ENCODE data around the gene FER. TPM values are rescaled to one million over a fixed set of nuclear protein-coding genes. Genes with fewer than 3 reads are reported as not detected.

FER gene
- total RNA-seq, 2 donors from 2014 or later: 9.5 to 9.9 TPM

DNA sequence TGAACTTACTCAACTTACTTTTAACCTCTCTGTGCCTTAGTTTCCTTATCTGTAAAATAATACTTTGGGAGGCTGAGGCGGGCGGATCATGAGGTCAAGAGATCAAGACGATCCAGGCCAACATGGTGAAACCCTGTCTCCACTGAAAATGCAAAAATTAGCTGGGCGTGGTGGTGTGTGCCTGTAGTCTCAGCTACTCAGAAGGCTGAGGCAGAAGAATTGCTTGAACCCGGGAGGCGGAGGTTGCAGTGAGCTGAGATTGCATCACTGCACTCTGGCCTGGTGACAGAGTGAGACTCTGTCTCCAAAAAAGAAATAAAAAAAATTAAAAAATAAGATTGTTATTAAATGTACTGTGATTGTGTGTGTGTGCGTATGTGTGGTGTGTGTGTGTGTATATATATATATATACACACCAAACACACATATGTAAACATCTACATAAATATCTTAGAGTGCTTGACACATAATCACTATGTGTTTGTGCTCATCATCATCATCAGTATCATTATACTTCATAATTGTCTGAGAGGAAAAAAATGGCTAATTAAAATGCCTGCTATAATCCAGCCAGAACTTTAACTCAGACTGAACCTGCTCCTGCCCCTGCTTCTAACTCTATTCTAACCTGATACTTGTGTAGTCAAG, 312.8 kb downstream of the FER start:
- no peaks in the 10 kb centered on the region for H3K4me1 Mint-ChIP-seq
- H3K9me3 Mint-ChIP-seq: no peaks in the 10 kb centered on the region
- no peak for ATAC-seq (replicated peaks)
- no peak overlapping the region for H3K27ac Mint-ChIP-seq
- H3K36me3 Mint-ChIP-seq (ENCODE audit: low read depth): no peaks in the 10 kb centered on the region
- no peaks in the 10 kb centered on the region for H3K27me3 Mint-ChIP-seq
- H3K4me3 Mint-ChIP-seq: no peak overlapping the region

DNA sequence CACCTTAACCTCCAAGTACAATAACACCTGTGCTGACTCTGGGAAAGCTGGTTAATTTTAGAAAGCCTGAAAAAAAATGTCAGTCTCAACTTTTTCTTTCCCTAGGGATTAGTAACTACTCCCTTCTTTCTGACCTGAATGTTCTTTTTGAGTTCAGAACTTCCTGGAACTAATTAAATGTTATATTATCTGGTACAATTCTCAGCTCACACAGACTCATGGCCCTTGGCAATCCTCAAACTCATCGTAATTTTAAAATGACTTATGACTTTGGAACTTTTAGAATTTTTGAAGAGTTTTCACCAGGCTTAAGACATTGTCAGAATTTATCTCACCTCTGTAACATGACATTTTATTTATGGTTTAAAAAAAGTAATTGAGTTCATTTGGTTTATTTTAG, 315.0 kb downstream of the FER start:
- H3K27me3 Mint-ChIP-seq: no peaks in the 10 kb centered on the region
- no peaks in the 10 kb centered on the region for H3K36me3 Mint-ChIP-seq (ENCODE audit: low read depth)
- H3K4me3 Mint-ChIP-seq: no peak overlapping the region
- H3K27ac Mint-ChIP-seq: no peak overlapping the region
- H3K9me3 Mint-ChIP-seq: no peaks in the 10 kb centered on the region
- H3K4me1 Mint-ChIP-seq: no peaks in the 10 kb centered on the region
- no peak for ATAC-seq (replicated peaks)

DNA sequence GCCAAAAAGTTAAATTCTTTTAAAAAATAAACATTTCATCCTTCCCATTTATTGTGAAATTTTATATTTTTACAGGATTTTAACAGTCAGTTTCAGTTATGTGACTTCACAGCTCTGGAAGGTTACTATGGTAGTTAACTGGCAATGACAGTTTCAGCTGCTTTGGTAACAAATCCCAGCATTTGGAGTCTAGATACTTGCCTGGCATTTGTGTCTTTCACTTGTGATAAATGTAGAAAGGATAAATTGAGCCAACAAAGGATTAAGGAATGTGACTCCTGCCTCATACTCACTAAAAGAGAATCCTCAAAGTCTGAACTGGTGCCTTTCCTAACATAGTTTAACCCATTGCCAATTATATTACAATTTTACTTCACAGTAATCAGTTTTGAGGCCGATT, 315.5 kb downstream of the FER start:
- no peak for ATAC-seq (replicated peaks)
- no peak overlapping the region for H3K4me3 Mint-ChIP-seq
- H3K27ac Mint-ChIP-seq: no peak overlapping the region
- H3K9me3 Mint-ChIP-seq: no peaks in the 10 kb centered on the region
- H3K27me3 Mint-ChIP-seq: no peaks in the 10 kb centered on the region
- H3K4me1 Mint-ChIP-seq: no peaks in the 10 kb centered on the region
- H3K36me3 Mint-ChIP-seq (ENCODE audit: low read depth): no peaks in the 10 kb centered on the region

DNA sequence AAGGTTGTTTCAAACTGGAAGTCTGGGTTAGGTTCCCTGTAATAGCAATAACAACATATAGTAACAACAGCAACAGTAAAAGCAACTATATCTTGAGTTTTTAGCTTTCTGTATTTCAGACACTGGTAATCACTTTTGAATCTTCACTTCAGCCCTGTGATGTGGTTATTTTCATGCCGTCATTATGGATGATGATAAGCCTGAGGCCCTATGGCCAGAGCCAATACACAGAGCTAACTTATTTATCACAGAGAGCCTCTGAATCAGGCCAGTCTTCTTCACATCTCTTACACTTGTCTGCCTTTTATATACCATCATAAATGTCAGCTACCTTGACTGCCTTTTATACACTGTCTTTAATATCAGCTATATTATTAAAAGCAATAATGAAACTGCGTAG, 329.0 kb downstream of the FER start:
- H3K36me3 Mint-ChIP-seq (ENCODE audit: low read depth): no peaks in the 10 kb centered on the region
- H3K27ac Mint-ChIP-seq: no peak overlapping the region
- H3K4me1 Mint-ChIP-seq: no peaks in the 10 kb centered on the region
- no peak overlapping the region for H3K4me3 Mint-ChIP-seq
- no peaks in the 10 kb centered on the region for H3K9me3 Mint-ChIP-seq
- no peak for ATAC-seq (replicated peaks)
- H3K27me3 Mint-ChIP-seq: no peaks in the 10 kb centered on the region

DNA sequence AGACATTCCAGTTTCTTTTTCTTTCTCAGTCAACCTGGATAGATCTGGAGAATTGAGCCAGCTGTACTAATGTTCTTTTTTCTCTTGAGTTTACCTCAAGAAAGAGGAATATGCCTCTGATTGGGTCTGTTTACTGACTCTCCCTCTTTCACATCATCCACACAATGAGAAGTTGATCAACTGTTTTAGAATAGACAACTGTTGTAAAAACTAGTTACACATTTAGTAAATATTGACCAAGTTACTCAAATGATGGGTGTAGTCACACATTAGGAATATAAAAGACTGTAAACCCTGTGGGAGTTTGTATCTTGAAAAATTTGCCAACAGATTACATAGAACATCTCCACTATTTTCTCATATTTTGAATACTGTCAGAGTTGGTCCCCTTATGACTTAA, 330.8 kb downstream of the FER start:
- Mint-ChIP-seq H3K4me3 (no peak overlapping the region), H3K27me3 (no peaks in the 10 kb centered on the region), H3K36me3 (ENCODE audit: low read depth) (no peaks in the 10 kb centered on the region), H3K27ac (no peak overlapping the region), H3K9me3 (no peaks in the 10 kb centered on the region), H3K4me1 (no peaks in the 10 kb centered on the region)
- ATAC-seq (replicated peaks): no peak

DNA sequence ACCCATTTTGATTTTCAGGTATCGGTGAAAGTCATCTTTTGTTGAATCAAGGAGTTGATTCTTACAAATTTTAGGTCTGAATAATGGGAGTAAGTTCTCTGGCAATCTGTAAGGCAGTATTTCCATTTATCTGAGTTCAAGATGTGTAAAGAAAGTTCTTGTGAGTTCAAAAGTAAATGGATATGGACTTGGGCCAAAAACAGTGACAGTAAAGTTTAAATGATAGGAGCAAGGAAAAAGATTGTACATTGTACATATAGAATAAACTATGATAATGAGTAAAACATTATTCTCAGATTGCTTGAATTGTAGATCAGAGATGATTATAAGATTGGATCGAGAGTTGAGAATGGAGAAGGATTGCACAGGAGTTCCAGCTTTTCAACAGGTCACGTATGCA, 332.8 kb downstream of the FER start:
- ATAC-seq (replicated peaks): no peak
- no peaks in the 10 kb centered on the region for H3K9me3 Mint-ChIP-seq
- no peak overlapping the region for H3K4me3 Mint-ChIP-seq
- no peaks in the 10 kb centered on the region for H3K4me1 Mint-ChIP-seq
- no peaks in the 10 kb centered on the region for H3K27me3 Mint-ChIP-seq
- no peak overlapping the region for H3K27ac Mint-ChIP-seq
- H3K36me3 Mint-ChIP-seq (ENCODE audit: low read depth): no peaks in the 10 kb centered on the region

DNA sequence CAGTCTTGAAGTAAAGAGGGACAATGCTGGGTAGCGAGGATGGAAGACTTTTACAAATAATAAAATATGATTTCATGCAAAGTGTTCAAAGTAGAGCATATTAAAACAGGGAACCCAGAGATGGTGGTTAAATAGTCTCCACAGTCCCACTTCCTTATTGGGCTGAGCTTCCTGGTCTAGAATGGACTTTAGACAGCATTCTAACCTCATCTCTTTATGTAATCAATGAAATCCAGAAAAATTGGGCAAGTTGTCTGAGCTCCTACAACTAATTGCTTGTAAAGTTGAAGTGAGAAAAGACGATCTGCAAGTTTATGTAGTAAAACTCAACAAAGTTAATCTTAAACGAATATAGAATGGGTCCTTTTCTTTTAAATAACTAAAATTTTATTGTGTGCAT, 333.2 kb downstream of the FER start:
- H3K27ac Mint-ChIP-seq: no peak overlapping the region
- no peak for ATAC-seq (replicated peaks)
- H3K27me3 Mint-ChIP-seq: no peaks in the 10 kb centered on the region

DNA sequence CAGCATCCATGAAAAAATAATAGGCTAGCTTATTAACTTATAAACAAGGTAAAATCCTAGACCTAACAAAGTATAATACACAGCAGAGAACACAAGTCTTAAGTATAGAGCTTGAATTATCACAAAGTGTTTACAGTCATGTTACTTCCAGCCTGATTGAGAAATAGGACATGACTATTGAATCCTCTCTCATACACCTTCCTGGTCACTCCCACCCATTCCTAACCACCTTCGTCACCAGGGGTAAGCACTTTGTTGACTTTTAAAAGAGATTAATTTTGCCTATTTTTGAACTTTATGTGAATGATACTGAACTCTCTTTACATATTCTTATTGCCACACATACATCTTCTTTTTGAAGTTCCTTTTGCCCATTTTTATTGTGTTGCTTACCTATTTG, 336.2 kb downstream of the FER start:
- no peaks in the 10 kb centered on the region for H3K36me3 Mint-ChIP-seq (ENCODE audit: low read depth)
- H3K4me1 Mint-ChIP-seq: no peaks in the 10 kb centered on the region
- no peak for ATAC-seq (replicated peaks)
- no peaks in the 10 kb centered on the region for H3K9me3 Mint-ChIP-seq
- H3K27ac Mint-ChIP-seq: no peak overlapping the region
- H3K27me3 Mint-ChIP-seq: no peaks in the 10 kb centered on the region
- no peak overlapping the region for H3K4me3 Mint-ChIP-seq

More for the DNA sequence above, 333.2 kb downstream of the FER start:
- Mint-ChIP-seq H3K36me3 (ENCODE audit: low read depth) (no peaks in the 10 kb centered on the region), H3K9me3 (no peaks in the 10 kb centered on the region), H3K4me3 (no peak overlapping the region), H3K4me1 (no peaks in the 10 kb centered on the region)

DNA sequence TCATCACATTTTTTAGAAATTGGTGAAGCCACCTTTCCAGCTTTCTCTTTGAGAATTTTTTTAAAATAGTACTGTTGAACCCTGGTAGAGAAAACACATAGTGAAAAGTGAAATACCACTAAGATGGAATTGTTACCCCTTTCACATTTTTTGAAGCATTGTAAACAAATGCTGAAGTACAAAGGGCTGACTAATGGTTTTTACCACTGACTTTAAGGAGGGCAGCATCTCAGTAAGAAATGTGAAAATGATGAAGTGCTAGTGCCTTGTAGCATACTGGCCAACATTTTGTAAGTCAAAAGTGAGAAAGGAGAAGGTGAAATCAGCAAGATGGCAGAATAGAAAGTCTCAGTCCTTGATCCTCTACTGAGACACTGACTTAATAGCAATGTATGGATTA, 341.5 kb downstream of the FER start:
- Mint-ChIP-seq H3K27ac (no peak overlapping the region), H3K4me1 (no peaks in the 10 kb centered on the region), H3K27me3 (no peaks in the 10 kb centered on the region), H3K36me3 (ENCODE audit: low read depth) (no peaks in the 10 kb centered on the region), H3K4me3 (no peak overlapping the region), H3K9me3 (no peaks in the 10 kb centered on the region)
- no peak for ATAC-seq (replicated peaks)

DNA sequence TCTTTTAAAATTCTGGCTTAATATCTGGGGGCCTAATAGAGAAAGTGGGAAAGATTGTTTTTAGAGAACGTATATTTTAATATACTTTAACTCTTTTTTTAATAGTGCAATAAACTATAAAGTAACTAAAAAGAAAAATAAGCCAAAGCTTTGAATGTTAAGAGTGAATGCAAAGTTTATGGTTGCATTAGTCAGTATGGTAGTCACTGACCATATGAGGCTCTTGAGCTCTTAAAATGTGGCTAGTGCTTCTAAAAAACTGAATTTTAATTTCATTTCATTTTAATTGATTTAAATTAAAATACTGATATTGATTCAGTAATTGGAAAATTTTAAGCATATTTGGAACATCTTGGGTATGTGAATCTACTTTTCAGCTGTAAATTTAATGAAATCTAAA, 351.4 kb downstream of the FER start:
- Mint-ChIP-seq H3K9me3 (no peaks in the 10 kb centered on the region), H3K27ac (no peak overlapping the region)

DNA sequence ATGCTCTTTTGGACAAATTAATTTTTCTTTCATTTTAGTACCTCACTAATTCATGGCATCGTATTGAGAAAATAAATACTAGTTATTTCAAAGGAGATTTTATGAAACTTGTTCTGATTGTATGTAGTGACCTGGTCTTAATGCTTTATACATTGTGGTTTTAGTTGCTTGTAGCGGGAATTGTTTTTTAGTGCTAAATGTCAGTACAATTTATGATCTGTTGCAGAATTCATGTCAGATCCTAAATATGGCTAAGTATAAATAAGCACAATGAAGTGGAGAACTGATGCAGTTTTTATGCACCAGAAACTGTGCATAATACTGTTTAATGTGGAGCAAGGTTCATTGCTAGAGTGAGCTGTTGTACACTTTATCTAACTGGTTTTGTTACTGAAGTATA, 353.3 kb downstream of the FER start:
- Mint-ChIP-seq H3K4me1 (no peaks in the 10 kb centered on the region), H3K9me3 (no peaks in the 10 kb centered on the region), H3K4me3 (no peak overlapping the region), H3K27me3 (no peaks in the 10 kb centered on the region), H3K27ac (no peak overlapping the region), H3K36me3 (ENCODE audit: low read depth) (no peaks in the 10 kb centered on the region)
- no peak for ATAC-seq (replicated peaks)

More for the DNA sequence above, 351.4 kb downstream of the FER start:
- H3K4me1 Mint-ChIP-seq: no peaks in the 10 kb centered on the region
- ATAC-seq (replicated peaks): no peak
- H3K27me3 Mint-ChIP-seq: no peaks in the 10 kb centered on the region
- no peaks in the 10 kb centered on the region for H3K36me3 Mint-ChIP-seq (ENCODE audit: low read depth)
- H3K4me3 Mint-ChIP-seq: no peak overlapping the region

DNA sequence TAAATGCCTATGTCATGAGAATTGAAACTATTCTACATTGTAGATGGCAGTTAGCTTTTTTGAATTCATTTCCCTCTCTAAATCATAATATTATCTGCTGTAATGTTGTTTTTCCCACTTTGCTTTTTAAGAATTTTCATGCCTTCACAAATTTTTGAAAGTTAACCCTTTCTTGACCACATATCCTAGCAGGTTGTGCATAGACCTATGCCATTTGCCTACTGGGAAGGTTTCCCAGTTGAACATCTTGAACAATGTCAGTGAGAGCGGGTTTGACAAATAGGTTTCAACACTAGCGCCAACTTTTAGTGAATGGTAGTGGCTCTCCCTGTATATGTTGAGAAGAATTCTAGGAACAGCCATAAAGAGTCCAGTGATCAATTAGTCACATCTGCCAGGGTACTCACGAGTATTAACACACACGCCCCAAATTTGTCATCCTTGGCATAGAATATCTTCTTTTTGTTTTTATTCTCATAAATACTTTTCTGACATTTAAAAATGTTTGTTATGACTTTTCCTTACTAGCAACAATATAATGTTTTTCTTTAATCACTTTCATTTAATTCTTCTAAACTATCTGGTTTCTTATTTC, 354.5 kb downstream of the FER start:
- no peak for ATAC-seq (replicated peaks)
- Mint-ChIP-seq H3K36me3 (ENCODE audit: low read depth) (no peaks in the 10 kb centered on the region), H3K27ac (no peak overlapping the region), H3K9me3 (no peaks in the 10 kb centered on the region), H3K4me1 (no peaks in the 10 kb centered on the region), H3K4me3 (no peak overlapping the region), H3K27me3 (no peaks in the 10 kb centered on the region)

DNA sequence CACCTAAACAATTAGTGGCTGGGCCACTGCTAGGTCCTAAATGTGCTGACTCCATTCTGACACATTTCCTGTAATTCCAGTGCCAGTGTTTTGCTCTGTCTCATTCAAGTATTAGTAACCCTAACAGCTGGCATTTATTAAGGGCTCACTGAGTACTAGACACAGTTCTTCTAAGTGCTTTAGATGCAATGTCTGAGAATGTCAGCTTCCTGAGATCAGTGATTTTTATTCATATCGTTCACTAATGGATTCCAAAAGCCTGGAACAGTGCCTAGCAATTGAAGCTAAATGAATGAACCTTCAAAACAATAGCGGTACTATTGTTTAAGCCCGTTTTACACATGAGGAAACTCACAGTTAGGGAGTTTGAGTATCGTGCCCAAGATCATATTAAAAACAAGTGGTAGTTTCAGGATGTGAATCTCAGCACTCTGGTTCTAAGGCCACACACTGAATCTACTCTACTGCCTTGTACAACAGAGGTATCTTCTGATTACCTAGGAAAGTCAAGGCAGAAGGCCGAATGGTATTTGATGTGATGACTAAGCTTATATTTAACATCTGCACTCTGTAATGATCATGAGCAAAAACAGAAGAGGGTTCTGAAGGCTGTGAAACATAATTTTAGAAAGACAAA, 358.1 kb downstream of the FER start:
- no peak for ATAC-seq (replicated peaks)
- no peaks in the 10 kb centered on the region for H3K4me1 Mint-ChIP-seq
- H3K27ac Mint-ChIP-seq: no peak overlapping the region
- no peaks in the 10 kb centered on the region for H3K36me3 Mint-ChIP-seq (ENCODE audit: low read depth)
- no peaks in the 10 kb centered on the region for H3K9me3 Mint-ChIP-seq
- no peaks in the 10 kb centered on the region for H3K27me3 Mint-ChIP-seq
- H3K4me3 Mint-ChIP-seq: no peak overlapping the region

DNA sequence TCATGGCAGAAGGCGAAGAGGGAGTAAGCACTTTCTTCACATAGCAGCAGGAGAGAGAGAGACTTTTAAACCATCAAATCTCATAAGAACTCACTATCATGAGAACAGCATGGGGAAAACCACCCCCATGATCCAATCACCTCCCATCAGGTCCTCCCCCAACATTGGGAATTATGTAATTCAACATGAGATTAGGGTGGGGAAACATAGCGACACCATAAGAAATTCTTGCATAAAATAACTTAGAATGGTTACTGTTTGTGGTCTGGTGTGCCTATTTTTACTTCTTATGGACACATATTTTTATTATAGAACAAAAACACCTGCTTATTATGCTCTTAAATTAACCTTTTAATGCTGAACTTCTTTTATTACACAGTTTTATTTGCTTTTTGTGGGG, 364.0 kb downstream of the FER start:
- ATAC-seq (replicated peaks): no peak
- H3K9me3 Mint-ChIP-seq: no peaks in the 10 kb centered on the region
- no peaks in the 10 kb centered on the region for H3K27me3 Mint-ChIP-seq
- no peaks in the 10 kb centered on the region for H3K4me1 Mint-ChIP-seq
- H3K36me3 Mint-ChIP-seq (ENCODE audit: low read depth): no peaks in the 10 kb centered on the region
- H3K4me3 Mint-ChIP-seq: no peak overlapping the region
- no peak overlapping the region for H3K27ac Mint-ChIP-seq

DNA sequence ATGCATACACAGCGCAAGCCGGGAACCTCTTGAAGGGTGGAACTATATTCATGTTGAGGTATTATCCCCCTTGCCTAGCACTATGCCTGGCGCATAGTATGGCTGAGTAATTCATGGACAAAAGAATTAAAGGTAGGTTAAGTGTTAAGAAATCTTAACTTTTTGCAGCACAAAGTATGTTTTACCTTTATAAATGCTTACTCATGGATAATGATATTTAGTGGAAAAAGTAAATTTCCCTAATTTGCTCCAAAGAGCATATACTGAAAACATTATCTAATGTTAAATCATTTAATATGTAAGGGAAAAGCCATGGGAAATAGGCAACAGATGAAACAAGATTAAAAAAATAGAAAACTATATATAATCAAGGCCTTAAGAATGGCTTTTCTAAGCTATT, 365.9 kb downstream of the FER start:
- no peak for ATAC-seq (replicated peaks)
- Mint-ChIP-seq H3K9me3 (no peaks in the 10 kb centered on the region), H3K4me3 (no peak overlapping the region), H3K27me3 (no peaks in the 10 kb centered on the region), H3K36me3 (ENCODE audit: low read depth) (no peaks in the 10 kb centered on the region), H3K27ac (no peak overlapping the region), H3K4me1 (no peaks in the 10 kb centered on the region)

Data from activated T-helper 17 cell treated with anti-CD3 and anti-CD28 coated beads, Interleukin-2, amount 50 U/mL, for 72 hours (primary cell).